Loucy (cell line): ENCODE results near the gene WLS.

Experiments
- CTCF ChIP-seq: fragments of 200-600 bp; sonication (generic); conservative IDR thresholded peaks from 2 replicates; pipeline ENCODE4 v1.5.1; 2014; ENCODE audit warnings: mild to moderate bottlenecking, antibody characterized with exemption, low read length
- EZH2phosphoT487 ChIP-seq: fragments of 200-600 bp; IDR thresholded peaks from 2 replicates; pipeline ENCODE4 v1.6.1; 2018; ENCODE audit warnings: antibody characterized with exemption, mild to moderate bottlenecking, moderate library complexity, borderline replicate concordance

DNA sequence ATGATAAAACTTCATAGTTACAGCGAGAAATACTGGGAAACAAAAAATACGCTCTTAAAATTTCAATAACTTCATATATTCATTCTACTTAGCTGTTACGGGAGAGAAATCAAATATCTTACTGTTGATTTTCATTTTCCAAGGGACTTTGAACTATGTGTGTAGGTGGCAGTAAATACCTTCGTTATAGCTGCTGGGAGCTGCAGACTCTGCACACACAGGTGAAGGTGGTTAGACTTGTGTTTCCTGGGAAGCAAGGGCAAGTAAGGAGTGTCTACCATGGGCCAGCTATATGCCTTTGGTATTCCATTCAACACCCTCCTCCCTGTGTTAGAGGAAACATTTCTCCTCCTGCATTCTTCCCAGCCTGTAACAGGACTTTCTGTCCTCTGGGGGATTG, 130.5 kb downstream of the WLS start:
- TF ChIP-seq CTCF (no peak), EZH2phosphoT487 (no peak)
